SK-N-MC (cell line): ENCODE results near the gene OTX1.

ENCODE experiments used
- DNase-seq: peaks from one replicate; pipeline ENCODE4 v3.0.0-alpha.2; 2011; ENCODE audit warnings: low read depth, low spot score
- H3K27ac ChIP-seq: fragments of 200-600 bp; sonication (generic); 2 replicates; pipeline ENCODE4 v1.5.1; 2016; ENCODE audit warnings: mixed run types
- H3K36me3 ChIP-seq: fragments of 200-600 bp; sonication (generic); 2 replicates; pipeline ENCODE4 v1.6.1; 2017; ENCODE audit warnings: antibody characterized with exemption, low read length, mixed read lengths; ENCODE audit not compliant: insufficient read depth
- H3K4me3 ChIP-seq: fragments of 200-600 bp; sonication (generic); 2 replicates; pipeline ENCODE4 v1.5.1; 2016
- H3K9ac ChIP-seq: fragments of 200-600 bp; sonication (generic); 2 replicates; pipeline ENCODE4 v1.8.0; 2017; ENCODE audit warnings: mixed run types, mixed read lengths; ENCODE audit not compliant: insufficient read length
- H3K9me3 ChIP-seq: fragments of 200-600 bp; sonication (generic); 2 replicates; pipeline ENCODE4 v1.6.1; 2017; ENCODE audit warnings: low read depth, mild to moderate bottlenecking, antibody characterized with exemption, low read length, moderate library complexity, mixed read lengths
- EZH2 ChIP-seq: fragments of 200-600 bp; sonication (generic); IDR thresholded peaks from one replicate; pipeline ENCODE4 v1.6.1; 2017; ENCODE audit warnings: antibody characterized with exemption
- FOXP2 ChIP-seq: optimal IDR thresholded peaks from 2 replicates; pipeline ENCODE3; 2011; ENCODE audit warnings: mild to moderate bottlenecking, moderate library complexity; ENCODE audit not compliant: insufficient read depth; ENCODE audit errors: extremely low read length, control extremely low read depth
- POLR2AphosphoS5 ChIP-seq: IDR thresholded peaks from 2 replicates; pipeline ENCODE4 v1.6.1; 2012; ENCODE audit warnings: mild to moderate bottlenecking, low read depth, low read length, borderline replicate concordance

OTX1 gene

DNA sequence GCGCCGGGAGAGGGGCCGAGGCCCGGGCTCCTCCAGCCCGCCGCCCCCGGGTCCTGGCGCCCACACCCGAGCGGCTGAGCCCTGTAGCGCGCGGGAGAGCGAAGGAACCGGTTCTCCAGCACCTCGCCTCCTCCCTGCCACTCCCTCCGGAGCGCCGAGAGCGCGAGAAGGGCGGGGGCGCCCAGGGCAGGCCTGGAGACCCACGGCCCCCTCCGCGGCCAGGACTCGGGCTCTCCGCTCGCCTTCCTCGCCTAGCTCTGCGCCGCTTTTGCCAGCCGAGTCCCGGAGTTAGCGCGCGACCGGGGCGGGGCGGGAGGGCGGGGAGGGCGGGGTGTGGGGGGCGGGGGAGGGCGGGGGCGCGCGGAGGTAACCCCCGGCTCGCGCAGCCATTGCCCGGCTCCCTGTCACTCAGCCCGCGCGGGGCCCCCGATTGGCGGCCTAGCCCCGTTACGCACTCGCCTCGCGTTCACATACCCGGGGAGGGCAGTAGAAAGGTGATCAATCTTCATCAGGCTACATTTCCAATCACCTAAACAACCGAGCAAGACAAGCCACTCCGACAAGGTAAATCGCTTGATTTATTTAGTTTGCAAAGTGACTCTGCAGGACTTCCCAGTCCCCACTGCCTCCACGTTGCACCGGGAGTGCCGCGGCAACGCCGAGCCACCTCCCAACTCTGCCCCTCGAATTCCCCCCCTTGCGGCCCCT lies at the start of gene OTX1:
Gene OTX1, plus strand, starts transcription at position 497 of the 708 bp plus-strand sequence. CDS start 2,161 bp downstream, outside the sequence.
- DNase-seq = no peak
- peak within 1 kb of the TSS; percentile 78 for H3K9ac ChIP-seq

DNA sequence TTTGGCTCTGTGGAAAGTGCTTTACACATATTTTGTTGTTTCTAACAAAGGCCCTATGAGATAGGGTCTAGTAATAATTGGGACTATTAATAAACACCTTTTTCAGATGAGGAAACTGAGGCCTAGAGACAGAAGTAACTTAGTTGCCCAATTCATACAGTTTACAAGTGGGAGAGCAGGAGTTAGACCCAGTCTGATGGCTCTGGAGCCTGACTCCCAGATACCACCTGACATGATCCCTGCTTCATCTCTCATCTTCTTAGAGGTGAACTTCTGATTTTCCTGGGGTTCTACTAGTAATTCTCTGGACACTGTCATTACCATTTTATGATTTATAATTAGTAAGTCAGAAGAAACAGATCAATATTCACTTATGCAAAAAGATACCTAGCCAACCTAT lies 49.1 kb upstream of the OTX1 start:
- Histone ChIP-seq H3K9me3 (no peaks in the 10 kb centered on the region), H3K27ac (peak overlapping the region; percentile 57; the same call in 1 of the 2 replicates), H3K4me3 (no peak overlapping the region), H3K36me3 (peaks cover 3% of the 10 kb centered on the region; the same call in 1 of the 2 replicates), H3K9ac (no peak overlapping the region)
- DNase-seq = no peak
- TF ChIP-seq FOXP2 (no peak), EZH2 (no peak), POLR2AphosphoS5 (no peak)

More for the DNA sequence above, at the start of gene OTX1:
- no peaks in the 10 kb centered on the region for H3K9me3 ChIP-seq
- no peak for TF ChIP-seq FOXP2
- peak; percentile 76 for TF ChIP-seq POLR2AphosphoS5
- H3K4me3 ChIP-seq = peak within 1 kb of the TSS; percentile 92
- H3K27ac ChIP-seq = no peak within 1 kb of the TSS
- peaks cover 16% of the 10 kb centered on the region; the same call in 1 of the 2 replicates for H3K36me3 ChIP-seq

DNA sequence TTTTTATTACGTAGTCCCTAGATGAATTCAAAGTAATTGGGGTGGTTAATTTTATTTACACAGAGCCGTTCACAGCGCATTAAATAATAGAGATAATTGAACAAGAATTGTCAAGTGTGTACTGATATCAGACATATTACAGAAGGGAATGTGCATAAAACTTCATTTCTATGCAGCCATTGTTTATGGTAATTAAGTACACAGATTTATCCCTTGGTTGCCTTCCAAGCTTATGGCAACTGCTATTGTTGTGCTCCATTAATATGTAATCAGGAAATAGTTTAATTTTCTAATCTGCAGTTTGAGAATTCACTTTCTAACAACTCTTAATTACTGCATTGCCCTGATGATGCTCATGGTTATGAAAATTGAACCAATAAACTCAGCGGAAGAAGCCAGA lies 47.3 kb upstream of the OTX1 start:
- TF ChIP-seq EZH2 (no peak), FOXP2 (peak; percentile 75)
- Histone ChIP-seq H3K9ac (no peak overlapping the region), H3K27ac (peak overlapping the region; percentile 30; the same call in 1 of the 2 replicates), H3K36me3 (no peaks in the 10 kb centered on the region), H3K4me3 (no peak overlapping the region), H3K9me3 (no peaks in the 10 kb centered on the region)
- DNase-seq = no peak

DNA sequence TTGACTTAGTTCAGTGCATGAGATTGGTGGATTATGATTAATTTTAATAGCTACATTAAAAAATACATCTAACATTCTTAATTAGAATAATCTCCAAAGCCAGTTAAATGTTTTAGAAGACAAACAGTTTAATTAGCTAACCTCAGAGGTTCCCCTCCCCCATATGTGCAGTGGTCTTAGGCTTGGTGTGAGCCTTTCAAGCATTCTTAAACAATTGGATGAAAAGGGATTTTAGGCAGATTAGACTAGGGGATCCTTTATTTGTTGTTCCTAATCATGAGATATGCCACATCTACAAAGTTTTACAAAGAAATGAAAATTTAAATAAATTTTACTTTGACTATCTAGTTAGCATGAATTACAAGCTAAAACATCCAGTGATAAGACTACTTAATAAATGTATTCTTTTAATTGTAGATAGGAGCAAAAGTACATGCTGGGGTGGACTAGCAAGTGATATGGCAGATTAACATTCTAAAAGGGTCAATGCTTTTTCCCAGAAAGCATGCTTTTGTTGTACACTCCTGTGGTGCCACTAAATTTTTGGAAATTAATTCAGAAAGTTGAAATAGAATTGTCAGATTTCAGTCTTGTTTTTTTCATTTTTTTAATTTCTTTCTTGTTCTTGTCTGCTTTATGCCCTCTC lies 42.7 kb upstream of the OTX1 start:
- Histone ChIP-seq H3K4me3 (no peak overlapping the region), H3K9me3 (no peaks in the 10 kb centered on the region), H3K27ac (no peak overlapping the region), H3K36me3 (0 out of 2 replicates have a peak, but pooled peaks cover 3% of the 10 kb centered on the region), H3K9ac (no peak overlapping the region)
- TF ChIP-seq EZH2 = no peak
- no peak for TF ChIP-seq FOXP2
- no peak for TF ChIP-seq POLR2AphosphoS5
- DNase-seq = no peak

- no peak overlapping the region for H3K9ac ChIP-seq
- no peak overlapping the region for H3K27ac ChIP-seq
- TF ChIP-seq EZH2 (no peak), FOXP2 (no peak), POLR2AphosphoS5 (no peak)
- H3K9me3 ChIP-seq = no peaks in the 10 kb centered on the region
- no peak for DNase-seq
- no peak overlapping the region for H3K4me3 ChIP-seq
- H3K36me3 ChIP-seq = peaks cover 11% of the 10 kb centered on the region; the same call in 1 of the 2 replicates
These were observed 41.8 kb upstream of the OTX1 start for GRCh38 chr2:63008838-63009237.

GRCh38 chr2:63009490-63009889 lies 41.1 kb upstream of the OTX1 start:
- no peaks in the 10 kb centered on the region for H3K9me3 ChIP-seq
- TF ChIP-seq POLR2AphosphoS5 (no peak), EZH2 (no peak), FOXP2 (no peak)
- H3K9ac ChIP-seq = no peak overlapping the region
- H3K27ac ChIP-seq = no peak overlapping the region
- H3K36me3 ChIP-seq = peaks cover 11% of the 10 kb centered on the region; the same call in 1 of the 2 replicates
- H3K4me3 ChIP-seq = no peak overlapping the region
- no peak for DNase-seq

DNA sequence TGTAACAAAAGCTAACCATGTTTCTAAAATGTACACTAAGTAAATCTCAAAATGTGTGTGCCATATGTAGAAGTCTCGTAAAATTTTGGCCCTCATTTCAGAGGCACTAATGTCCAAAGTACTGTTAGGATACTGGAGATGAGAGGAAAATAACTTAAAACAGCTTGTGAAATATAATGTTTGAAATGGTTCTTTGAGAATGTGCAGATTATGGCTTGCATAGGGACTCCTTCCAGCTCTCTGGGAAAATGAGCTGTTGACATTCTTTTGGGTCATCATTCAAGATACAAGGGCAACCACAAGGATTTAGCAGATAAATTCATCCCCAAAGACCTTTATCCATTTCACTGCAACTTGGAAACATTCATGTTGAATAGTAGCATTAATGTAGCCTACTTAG lies 38.1 kb upstream of the OTX1 start:
- peaks cover 11% of the 10 kb centered on the region; the same call in 1 of the 2 replicates for H3K36me3 ChIP-seq
- TF ChIP-seq EZH2 = no peak
- no peak for TF ChIP-seq POLR2AphosphoS5
- no peak for TF ChIP-seq FOXP2
- H3K9me3 ChIP-seq = no peaks in the 10 kb centered on the region
- DNase-seq = no peak
- no peak overlapping the region for H3K4me3 ChIP-seq
- H3K27ac ChIP-seq = peak overlapping the region; percentile 91
- no peak overlapping the region for H3K9ac ChIP-seq

DNA sequence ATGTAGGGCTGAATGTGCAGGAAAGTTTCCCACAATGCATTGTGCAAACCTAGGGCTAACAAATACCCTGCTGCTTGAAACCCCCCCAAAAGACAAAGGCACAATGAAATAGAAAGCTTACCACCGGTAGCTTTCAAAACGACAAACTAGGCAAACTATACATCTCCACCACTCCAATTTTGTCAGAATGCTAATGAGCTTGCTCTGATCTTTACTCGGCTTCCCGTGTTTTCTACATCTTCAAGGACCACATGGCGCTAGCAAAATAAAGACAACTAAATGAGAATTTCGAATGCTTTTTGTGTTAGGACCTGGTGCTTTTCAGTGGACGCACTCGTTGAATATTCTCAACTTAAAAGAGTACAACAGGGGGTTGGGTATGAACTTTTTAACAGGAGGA lies 37.2 kb upstream of the OTX1 start:
- no peak overlapping the region for H3K9ac ChIP-seq
- no peak overlapping the region for H3K4me3 ChIP-seq
- peaks cover 11% of the 10 kb centered on the region; the same call in 1 of the 2 replicates for H3K36me3 ChIP-seq
- TF ChIP-seq FOXP2 = no peak
- no peak for TF ChIP-seq EZH2
- TF ChIP-seq POLR2AphosphoS5 = no peak
- no peak overlapping the region for H3K27ac ChIP-seq
- DNase-seq = no peak
- no peaks in the 10 kb centered on the region for H3K9me3 ChIP-seq
